T-cell (primary cell): ENCODE results near the gene ZBTB17. TPM values are rescaled to one million over a fixed set of nuclear protein-coding genes. Genes with fewer than 3 reads are reported as not detected.
A peak's percentile ranks its signal among the peaks of the same experiment; 100 is the strongest.
"Not testable (repeated sequence)": the region's sequence is repeated elsewhere in the genome, so short reads cannot be mapped to it uniquely, and the experiment has no call there.

ENCODE experiments used
- ATAC-seq, 4 experiments: fragments of 200-7000 bp in 3 of 4; fragments of 150-1000 bp in 1 of 4; cut with Tn5 transposase; replicated peaks in 1 of 4; 1 replicate in 3 of 4; 2 replicates in 1 of 4; pipeline ENCODE4 v1.10.0; 2021; ENCODE audit warnings: moderate library complexity in 3 of 4, mild to moderate bottlenecking in 2 of 4, moderate number of reproducible peaks in 1 of 4
- CTCF ChIA-PET, 2 donors: fragments of 300-600 bp; sonication (Branson Sonifier 250); formaldehyde crosslinking; loops; one replicate each; lab custom pipeline; 2022; ENCODE audit warnings: antibody characterized with exemption in 2 of 2; lab: Charles Lee
- POLR2A ChIA-PET, 2 donors: fragments of 300-600 bp; sonication (Branson Sonifier 250); formaldehyde crosslinking; loops; one replicate each; lab custom pipeline; 2022; ENCODE audit warnings: antibody characterized with exemption in 2 of 2; lab: Charles Lee
- DNase-seq, 35 experiments: peaks; one replicate each; pipeline versions ENCODE4 v3.0.0 to v3.0.0-alpha.2; 2013 to 2023
- H3K27ac ChIP-seq: one replicate; pipeline ENCODE4 v1.5.1; 2013; ENCODE audit warnings: low read length
- H3K27me3 ChIP-seq, 2 experiments: replicated peaks in 1 of 2; 1 replicate in 1 of 2; 2 replicates in 1 of 2; pipeline versions ENCODE4 v1.6.1 to v1.7.0; 2013; ENCODE audit warnings: low read length in 1 of 2, mixed read lengths in 1 of 2; ENCODE audit not compliant: control insufficient read depth in 2 of 2, insufficient read depth in 2 of 2; ENCODE audit errors: extremely low read depth in 1 of 2
- H3K36me3 ChIP-seq, 2 donors: 1 replicate in 1 of 2; 2 replicates in 1 of 2; pipeline versions ENCODE4 v1.6.1 to v1.7.0; 2013; ENCODE audit warnings: low read length in 1 of 2; ENCODE audit not compliant: control insufficient read depth in 2 of 2, insufficient read depth in 1 of 2; ENCODE audit errors: extremely low read depth in 1 of 2
- H3K4me1 ChIP-seq, 2 experiments: 1 replicate in 1 of 2; 2 replicates in 1 of 2; pipeline versions ENCODE4 v1.6.1 to v1.7.0; 2013; ENCODE audit warnings: low read length in 2 of 2, mixed read lengths in 1 of 2; ENCODE audit not compliant: insufficient read depth in 2 of 2, control insufficient read depth in 1 of 2; ENCODE audit errors: extremely low read depth in 1 of 2
- H3K4me3 ChIP-seq, 2 donors: 1 replicate in 1 of 2; 2 replicates in 1 of 2; pipeline versions ENCODE4 v1.5.1 to v1.7.0; 2013; ENCODE audit warnings: mild to moderate bottlenecking in 2 of 2, low read length in 1 of 2, moderate library complexity in 1 of 2; ENCODE audit not compliant: control insufficient read depth in 1 of 2; ENCODE audit errors: extremely low read depth in 1 of 2
- H3K9me3 ChIP-seq: 2 replicates; pipeline ENCODE4 v1.7.0; 2013
- H3K27ac Mint-ChIP-seq, 2 donors: one replicate each; pipeline ENCODE4 v1.8.0; 2020 to 2021; ENCODE audit warnings: mild to moderate bottlenecking in 2 of 2, mixed read lengths in 2 of 2
- H3K27me3 Mint-ChIP-seq, 2 donors: one replicate each; pipeline ENCODE4 v1.8.0; 2021 to 2022; ENCODE audit warnings: mixed read lengths in 2 of 2
- H3K36me3 Mint-ChIP-seq: one replicate; pipeline ENCODE4 v1.8.0; 2021; ENCODE audit warnings: mixed read lengths
- H3K4me1 Mint-ChIP-seq, 3 donors: one replicate each; pipeline ENCODE4 v1.8.0; 2020 to 2022; ENCODE audit warnings: mixed read lengths in 3 of 3, mild to moderate bottlenecking in 1 of 3
- H3K4me3 Mint-ChIP-seq, 3 donors: one replicate each; pipeline ENCODE4 v1.8.0; 2020 to 2022; ENCODE audit warnings: mild to moderate bottlenecking in 3 of 3, mixed read lengths in 3 of 3, moderate library complexity in 3 of 3
- H3K9me3 Mint-ChIP-seq, 3 donors: one replicate each; pipeline ENCODE4 v1.8.0; 2020 to 2022; ENCODE audit warnings: mixed read lengths in 3 of 3
- WGBS: methylation state at CpG from one replicate; pipeline ENCODE4 v1.1.5; 2013; ENCODE audit warnings: missing lambda C conversion rate; ENCODE audit not compliant: insufficient coverage; 5-methylcytosine and 5-hydroxymethylcytosine counted together
- total RNA-seq, 35 experiments: library from RNA in 6 of 35; stranded (reverse) in 6 of 35; fragments of 120-200 nt in 1 of 35; gene quantifications; one replicate each; pipeline versions ENCODE4 v1.2.1 to v1.2.4 and lab custom pipeline; 2013 to 2026

ZBTB17 gene
- total RNA-seq, 5 donors from 2014 or later (not counting 1 experiment from before 2014, with no cell fraction given), result 66.6 to 82.6 (median 78.3) TPM

DNA sequence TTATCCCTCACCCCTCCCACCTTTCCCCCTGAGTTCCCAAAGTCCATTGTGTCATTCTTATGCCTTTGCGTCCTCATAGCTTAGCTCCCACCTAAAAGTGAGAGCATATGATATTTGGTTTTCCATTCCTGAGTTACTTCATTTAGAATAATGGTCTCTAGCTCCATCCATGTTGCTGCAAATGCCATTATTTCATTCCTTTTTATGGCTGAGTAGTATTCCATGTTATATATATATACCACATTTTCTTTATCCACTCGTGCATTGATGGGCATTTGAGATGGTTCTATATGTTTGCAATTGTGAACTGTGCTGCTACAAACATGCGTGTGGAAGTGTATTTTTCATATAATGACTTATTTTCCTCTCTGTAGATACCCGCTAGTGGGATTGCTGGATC is 2.0 kb upstream of the ZBTB17 start:
- ATAC-seq, H3K27me3 ChIP-seq, H3K36me3 ChIP-seq, DNase-seq, H3K36me3 Mint-ChIP-seq, H3K9me3 ChIP-seq, H3K27ac ChIP-seq, H3K4me3 ChIP-seq, H3K9me3 Mint-ChIP-seq, H3K27me3 Mint-ChIP-seq, H3K4me3 Mint-ChIP-seq, POLR2A ChIA-PET: not testable (repeated sequence)
- H3K4me1 ChIP-seq, result peaks cover 5 to 23% of the 10 kb centered on the region in 2 experiments
- WGBS, result no CpG with 5 or more reads among the region's 4 CpGs
- CTCF ChIA-PET, result interaction anchor here in 1 of 2 donors (0.7 kb wide), 1 partner anchor 101 kb away, joined by 9 read pairs; no protein-coding TSS in a partner anchor
- Mint-ChIP-seq H3K27ac (peak overlapping the region in 1 of 2 donors; percentile 39), H3K4me1 (peaks cover 29 to 31% (median 30%) of the 10 kb centered on the region in 3 donors)

DNA sequence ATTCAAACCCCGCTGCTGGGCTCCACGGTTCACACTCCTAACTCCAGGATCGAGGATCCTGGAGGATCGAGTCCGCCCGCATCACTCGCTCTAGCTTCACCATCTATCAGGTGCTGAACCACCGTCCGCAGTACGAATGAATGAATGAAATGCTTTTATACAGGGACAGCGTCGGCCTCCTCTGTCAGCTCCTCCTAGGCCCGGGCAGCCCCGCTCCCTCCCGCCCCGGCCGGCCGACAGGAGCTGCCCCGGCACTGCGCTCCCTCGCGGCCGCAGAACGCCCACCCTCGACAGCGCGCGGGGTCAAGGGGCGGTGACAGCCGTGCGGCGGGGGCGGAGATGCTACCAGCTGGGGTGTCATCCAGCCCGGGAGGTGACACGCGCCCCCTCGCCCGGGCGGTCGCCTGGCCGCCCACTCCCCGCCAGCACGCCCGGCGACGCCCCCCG is 520 bp downstream of the ZBTB17 start:
- Mint-ChIP-seq H3K36me3 (peaks cover 21% of the 10 kb centered on the region), H3K27ac (no peak overlapping the region), H3K27me3 (no peaks in the 10 kb centered on the region), H3K4me3 (peak overlapping the region; percentile 83 to 94 (median 85)), H3K4me1 (peaks cover 42 to 47% (median 43%) of the 10 kb centered on the region in 3 donors), H3K9me3 (no peaks in the 10 kb centered on the region)
- DNase-seq (peak in 20 of 35 experiments; percentile 16 to 73 (median 46)), ATAC-seq (peak; percentile 71 to 75 (median 73))
- peak overlapping the region; percentile 67 to 68 for H3K4me3 ChIP-seq
- H3K36me3 ChIP-seq, result peaks cover 4 to 15% of the 10 kb centered on the region in 2 donors
- peaks cover 5 to 23% of the 10 kb centered on the region in 2 experiments for H3K4me1 ChIP-seq
- H3K27ac ChIP-seq, result no peak overlapping the region
- peaks cover 0 to 6% of the 10 kb centered on the region in 2 experiments for H3K27me3 ChIP-seq
- no peaks in the 10 kb centered on the region for H3K9me3 ChIP-seq
- CTCF ChIA-PET, result interaction anchor here (0.5 to 1.0 kb wide), 4 partner anchors 26 to 180 kb away, joined by 3 to 5 read pairs (median 4); partner anchors contain the start of gene SPEN (in 1 of the 2)
- WGBS, result 0% methylated on average over 46 of the region's 47 CpGs
- POLR2A ChIA-PET, result interaction anchor here in 1 of 2 donors (1.0 to 1.3 kb wide), 2 partner anchors 139 to 141 kb away, joined by 3 to 9 read pairs; no protein-coding TSS in a partner anchor

- Histone ChIP-seq H3K4me3 (peak overlapping the region; percentile 67 to 68), H3K36me3 (peaks cover 4 to 18% of the 10 kb centered on the region in 2 donors), H3K27me3 (peaks cover 0 to 2% of the 10 kb centered on the region in 2 experiments), H3K9me3 (no peaks in the 10 kb centered on the region), H3K27ac (no peak overlapping the region), H3K4me1 (peaks cover 5 to 23% of the 10 kb centered on the region in 2 experiments)
- H3K27ac Mint-ChIP-seq, result no peak overlapping the region
- no CpG with 5 or more reads among the region's 9 CpGs for WGBS
- no peaks in the 10 kb centered on the region for H3K27me3 Mint-ChIP-seq
- DNase-seq, result peak in 1 of 35 experiments; percentile 35
- CTCF ChIA-PET, result interaction anchor here in 1 of 2 donors (0.5 kb wide), 1 partner anchor 179 kb away, joined by 3 read pairs; no protein-coding TSS in a partner anchor
- POLR2A ChIA-PET, result interaction anchor here in 1 of 2 donors (0.7 kb wide), 1 partner anchor 11 kb away, joined by 3 read pairs; no protein-coding TSS in a partner anchor
- peaks cover 26% of the 10 kb centered on the region for H3K36me3 Mint-ChIP-seq
- ATAC-seq, result no peak
- no peaks in the 10 kb centered on the region for H3K9me3 Mint-ChIP-seq
- peaks cover 42 to 49% (median 48%) of the 10 kb centered on the region in 3 donors for H3K4me1 Mint-ChIP-seq
- H3K4me3 Mint-ChIP-seq, result peak overlapping the region; percentile 83 to 94 (median 85)
Observed at GRCh38 chr1:15974855-15975254, 1.0 kb downstream of the ZBTB17 start.

- peaks cover 9 to 27% of the 10 kb centered on the region in 2 donors for H3K36me3 ChIP-seq
- H3K9me3 Mint-ChIP-seq, result no peaks in the 10 kb centered on the region
- ChIA-PET CTCF (no interaction called here), POLR2A (no interaction called here)
- WGBS, result no CpG with 5 or more reads among the region's 4 CpGs
- H3K27me3 Mint-ChIP-seq, result no peaks in the 10 kb centered on the region
- peaks cover 5 to 27% of the 10 kb centered on the region in 2 experiments for H3K4me1 ChIP-seq
- no peak overlapping the region for H3K27ac ChIP-seq
- peaks cover 30% of the 10 kb centered on the region for H3K36me3 Mint-ChIP-seq
- DNase-seq (no peak), ATAC-seq (no peak)
- no peak overlapping the region for H3K4me3 ChIP-seq
- peak overlapping the region in 1 of 2 donors; percentile 23 for H3K27ac Mint-ChIP-seq
- peaks cover 42 to 52% (median 50%) of the 10 kb centered on the region in 3 donors for H3K4me1 Mint-ChIP-seq
- peak overlapping the region in 2 of 3 donors; percentile 26 to 28 for H3K4me3 Mint-ChIP-seq
- no peaks in the 10 kb centered on the region for H3K9me3 ChIP-seq
- H3K27me3 ChIP-seq, result no peaks in the 10 kb centered on the region
Observed at GRCh38 chr1:15973772-15974171, 2.1 kb downstream of the ZBTB17 start.

DNA sequence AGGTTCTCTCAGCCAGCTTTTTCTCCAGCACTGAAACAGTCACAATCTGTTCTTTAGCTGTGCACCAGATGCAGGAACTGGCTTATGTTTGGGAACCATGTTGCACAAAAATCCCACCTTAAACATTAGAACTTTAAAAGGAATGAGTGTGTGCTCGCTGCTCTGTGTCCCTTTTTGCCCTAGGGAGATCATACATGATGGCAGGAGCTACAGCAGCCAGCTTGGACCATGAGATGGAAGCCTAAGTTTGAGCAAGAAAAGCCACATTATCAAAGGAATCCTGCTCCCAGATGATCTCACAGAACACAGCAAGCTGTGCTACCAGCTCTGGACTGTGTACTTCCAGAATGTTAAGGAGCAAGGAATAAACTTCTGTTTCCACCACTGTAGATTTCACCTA is 3.5 kb downstream of the ZBTB17 start:
- POLR2A ChIA-PET, result no interaction called here
- WGBS, result 75% methylated on average over 1 of the region's 1 CpG
- Histone ChIP-seq H3K36me3 (peaks cover 9 to 36% of the 10 kb centered on the region in 2 donors), H3K27ac (no peak overlapping the region), H3K9me3 (no peaks in the 10 kb centered on the region), H3K4me3 (no peak overlapping the region), H3K27me3 (no peaks in the 10 kb centered on the region), H3K4me1 (peaks cover 5 to 33% of the 10 kb centered on the region in 2 experiments)
- H3K4me3 Mint-ChIP-seq, result no peak overlapping the region
- CTCF ChIA-PET, result no interaction called here
- DNase-seq (no peak), ATAC-seq (no peak)
- no peak overlapping the region for H3K27ac Mint-ChIP-seq
- H3K36me3 Mint-ChIP-seq, result peaks cover 41% of the 10 kb centered on the region
- H3K4me1 Mint-ChIP-seq, result peaks cover 53 to 63% (median 61%) of the 10 kb centered on the region in 3 donors
- no peaks in the 10 kb centered on the region for H3K27me3 Mint-ChIP-seq
- no peaks in the 10 kb centered on the region for H3K9me3 Mint-ChIP-seq

DNA sequence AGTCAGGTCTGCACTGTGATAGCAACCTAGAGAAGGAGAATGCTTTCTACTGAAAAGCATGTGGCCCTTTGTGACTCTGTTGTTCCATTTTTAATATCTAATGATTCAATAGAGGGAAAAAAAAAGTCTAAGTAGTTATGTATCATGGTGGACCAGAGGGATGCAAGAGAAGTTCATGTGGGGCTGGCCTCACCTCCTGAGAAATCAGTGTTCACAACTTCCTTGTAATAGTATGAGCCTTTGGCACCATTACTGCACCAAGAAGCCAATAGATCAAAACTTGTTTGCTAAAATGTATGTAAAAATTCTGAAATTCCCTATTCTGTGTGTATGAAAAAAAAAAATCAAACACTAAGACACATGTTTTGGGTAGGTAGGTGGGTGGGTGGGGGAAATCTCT is 5.0 kb downstream of the ZBTB17 start:
- Mint-ChIP-seq H3K27ac (no peak overlapping the region), H3K4me1 (peaks cover 58 to 68% (median 66%) of the 10 kb centered on the region in 3 donors), H3K9me3 (no peaks in the 10 kb centered on the region), H3K27me3 (no peaks in the 10 kb centered on the region), H3K4me3 (no peak overlapping the region), H3K36me3 (peaks cover 41% of the 10 kb centered on the region)
- Histone ChIP-seq H3K27ac (no peak overlapping the region), H3K36me3 (peaks cover 9 to 37% of the 10 kb centered on the region in 2 donors), H3K4me1 (peaks cover 5 to 41% of the 10 kb centered on the region in 2 experiments), H3K27me3 (no peaks in the 10 kb centered on the region), H3K4me3 (no peak overlapping the region), H3K9me3 (no peaks in the 10 kb centered on the region)
- ATAC-seq (no peak), DNase-seq (no peak)
- POLR2A ChIA-PET, result no interaction called here
- CTCF ChIA-PET, result no interaction called here
